Testis (tissue), 2 donors: Measurements from ENCODE around the gene MOV10.

Source experiments
- CTCF ChIP-seq, 3 experiments: fragments of 450-650 bp in 2 of 3; fragments of 200-600 bp in 1 of 3; sonication (generic) in 1 of 3; IDR thresholded peaks; one replicate each; pipeline ENCODE4 v1.5.1; 2016 to 2019; ENCODE audit warnings: antibody characterized with exemption in 3 of 3, mild to moderate bottlenecking in 2 of 3, moderate library complexity in 1 of 3
- POLR2A ChIP-seq: fragments of 450-650 bp; IDR thresholded peaks from one replicate; pipeline ENCODE4 v1.6.1; 2017; ENCODE audit warnings: antibody characterized with exemption, mild to moderate bottlenecking, moderate library complexity

- TF ChIP-seq CTCF (IDR thresholded peaks at IDR 0.05) (no peak), POLR2A (no peak)
Measured at GRCh38 chr1:112626193-112626592, 48.3 kb upstream of the MOV10 start.
